Nephron (organoid): ENCODE measurements around the gene OTUB1.
"Not testable (repeated sequence)": the region's sequence is repeated elsewhere in the genome, so short reads cannot be mapped to it uniquely, and the experiment has no call there.

Source experiments
- H3K27ac Mint-ChIP-seq, 3 experiments: 2 replicates each; pipeline ENCODE4 v1.8.0; 2020; ENCODE audit warnings: mixed read lengths in 3 of 3, mild to moderate bottlenecking in 2 of 3, moderate library complexity in 1 of 3
- H3K27me3 Mint-ChIP-seq: 2 replicates; pipeline ENCODE4 v1.8.0; 2021; ENCODE audit warnings: low read depth, mild to moderate bottlenecking, moderate library complexity, mixed read lengths
- H3K36me3 Mint-ChIP-seq: 2 replicates; pipeline ENCODE4 v1.8.0; 2020; ENCODE audit warnings: low read depth, mixed read lengths
- H3K4me1 Mint-ChIP-seq: 2 replicates; pipeline ENCODE4 v1.8.0; 2020; ENCODE audit warnings: mixed read lengths
- H3K4me3 Mint-ChIP-seq, 3 experiments: 2 replicates each; pipeline ENCODE4 v1.8.0; 2020; ENCODE audit warnings: mild to moderate bottlenecking in 3 of 3, mixed read lengths in 3 of 3, moderate library complexity in 2 of 3
- H3K9me3 Mint-ChIP-seq: 2 replicates; pipeline ENCODE4 v1.8.0; 2020; ENCODE audit warnings: mixed read lengths
- CTCF ChIP-seq, 3 experiments: fragments of 200-600 bp; sonication (generic); IDR thresholded peaks; one replicate each; pipeline ENCODE4 v1.5.0; 2021; ENCODE audit warnings: antibody characterized with exemption in 3 of 3; ENCODE audit not compliant: unreplicated experiment in 3 of 3

Gene OTUB1

GRCh38 chr11:63970902-63971301, 15.3 kb upstream of the OTUB1 start:
- Mint-ChIP-seq H3K9me3 (no peaks in the 10 kb centered on the region), H3K27me3 (peaks cover 5% of the 10 kb centered on the region), H3K27ac (no peak overlapping the region), H3K4me1 (peaks cover 11% of the 10 kb centered on the region), H3K36me3 (no peaks in the 10 kb centered on the region), H3K4me3 (no peak overlapping the region)
- TF ChIP-seq CTCF (IDR thresholded peaks at IDR 0.05; ENCODE audit: unreplicated experiment in 3 of 3) = no peak

DNA sequence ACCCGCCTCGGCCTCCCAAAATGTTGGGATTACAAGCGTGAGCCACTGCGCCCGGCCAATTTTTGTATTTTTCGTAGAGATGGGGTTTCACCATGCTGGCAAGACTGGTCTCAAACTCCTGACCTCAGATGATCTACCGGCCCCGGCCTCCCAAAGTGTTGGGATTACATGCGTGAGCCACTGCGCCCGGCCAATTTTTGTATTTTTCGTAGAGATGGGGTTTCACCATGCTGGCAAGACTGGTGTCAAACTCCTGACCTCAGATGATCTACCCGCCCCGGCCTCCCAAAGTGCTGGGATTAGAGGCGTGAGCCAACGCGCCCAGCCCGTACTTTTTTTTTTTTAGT, 12.4 kb upstream of the OTUB1 start:
- peak overlapping the region; percentile 100 for H3K4me3 Mint-ChIP-seq

DNA sequence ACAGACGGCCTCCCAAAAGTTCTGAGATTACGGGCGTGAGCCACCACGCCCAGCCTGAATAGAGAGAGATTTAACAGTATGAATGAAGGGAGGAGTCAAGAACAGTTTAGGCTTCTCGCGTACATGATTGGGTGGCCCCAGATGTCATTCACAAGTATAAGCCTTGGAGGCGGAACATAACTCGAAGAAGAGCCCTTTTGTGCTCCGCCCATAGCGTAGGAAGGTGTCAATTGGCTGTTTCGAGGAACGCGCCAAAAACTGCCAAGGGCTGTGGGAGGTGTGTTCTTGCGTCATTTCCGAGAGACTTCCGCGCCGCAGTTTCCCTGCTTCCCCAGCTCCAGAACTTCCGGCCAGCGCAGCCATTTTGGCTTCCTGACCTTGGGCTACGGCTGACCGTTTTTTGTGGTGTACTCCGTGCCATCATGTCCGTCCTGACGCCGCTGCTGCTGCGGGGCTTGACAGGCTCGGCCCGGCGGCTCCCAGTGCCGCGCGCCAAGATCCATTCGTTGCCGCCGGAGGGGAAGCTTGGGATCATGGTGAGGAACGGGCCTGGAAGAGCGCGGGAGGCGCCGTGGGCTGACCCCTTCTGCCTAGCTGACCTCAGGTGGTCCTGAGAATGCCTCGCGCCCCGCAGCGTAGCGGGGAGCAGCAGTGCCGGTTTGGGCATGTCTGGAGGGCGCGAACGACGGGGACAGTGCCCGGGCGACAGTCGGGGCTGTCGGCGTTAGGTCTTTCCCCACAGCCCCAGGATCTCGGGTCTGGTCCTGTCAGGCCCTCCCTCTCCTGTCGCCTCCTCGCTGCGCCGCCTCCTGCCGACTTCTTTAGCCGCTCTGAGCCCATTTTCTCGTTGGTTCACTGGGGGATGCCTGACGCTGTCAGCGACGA, 11.7 kb upstream of the OTUB1 start, which contains the start of gene COX8A:
Gene COX8A, plus strand, starts transcription at position 362 of the 885 bp plus-strand sequence. Its CDS starts 61 bp downstream, at position 423.
- H3K27ac Mint-ChIP-seq = peak within 1 kb of the TSS; percentile 99 to 100 (median 99)
- H3K27me3 Mint-ChIP-seq = peaks cover 5% of the 10 kb centered on the region
- no peaks in the 10 kb centered on the region for H3K9me3 Mint-ChIP-seq
- peaks cover 26% of the 10 kb centered on the region for H3K4me1 Mint-ChIP-seq
- TF ChIP-seq CTCF (IDR thresholded peaks at IDR 0.05; ENCODE audit: unreplicated experiment in 3 of 3) = no peak
- peak within 1 kb of the TSS; percentile 100 for H3K4me3 Mint-ChIP-seq
- H3K36me3 Mint-ChIP-seq = peaks cover 8% of the 10 kb centered on the region

More for the DNA sequence above, 12.4 kb upstream of the OTUB1 start:
- not testable (repeated sequence) for H3K36me3 Mint-ChIP-seq, H3K27me3 Mint-ChIP-seq, H3K9me3 Mint-ChIP-seq
- Mint-ChIP-seq H3K27ac (peak overlapping the region; percentile 99 to 100 (median 99)), H3K4me1 (peaks cover 26% of the 10 kb centered on the region)

DNA sequence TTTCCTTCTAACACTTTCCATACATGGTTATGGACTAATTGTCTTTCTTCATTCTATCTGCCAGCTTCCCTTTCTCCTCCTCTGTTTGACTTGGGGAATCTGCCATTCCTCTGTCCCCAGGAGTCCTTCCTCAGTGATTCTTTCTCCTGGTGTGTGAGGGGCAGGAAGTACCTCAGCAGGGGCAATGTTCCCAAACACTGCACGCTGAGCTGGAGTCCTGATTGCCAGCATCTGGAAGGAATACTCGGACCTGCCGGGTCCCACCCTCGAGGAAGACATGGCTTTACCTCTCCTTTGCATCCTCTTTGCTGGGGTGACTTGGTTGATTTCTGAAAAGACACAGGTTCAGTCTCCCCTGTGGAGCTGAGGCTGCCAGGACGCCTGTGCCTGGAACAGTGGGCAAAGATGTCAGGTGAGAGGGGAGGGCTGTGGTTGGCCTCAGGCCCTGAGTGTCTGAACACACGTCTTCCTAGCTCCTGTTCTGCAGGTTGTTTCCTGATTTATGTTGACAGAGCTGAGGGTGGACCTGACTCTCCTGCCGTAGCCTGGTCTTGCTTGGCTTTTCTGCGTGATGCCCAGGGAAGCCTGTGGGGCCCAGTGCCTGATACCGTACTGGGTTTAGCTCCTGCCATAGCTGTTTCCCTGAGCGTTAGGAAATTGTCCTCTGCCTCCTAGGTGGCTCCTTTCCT, 7.5 kb upstream of the OTUB1 start:
- no peaks in the 10 kb centered on the region for H3K9me3 Mint-ChIP-seq
- H3K27me3 Mint-ChIP-seq = no peaks in the 10 kb centered on the region
- H3K4me3 Mint-ChIP-seq = peak overlapping the region; percentile 44 to 81 (median 46)
- no peak for TF ChIP-seq CTCF (IDR thresholded peaks at IDR 0.05; ENCODE audit: unreplicated experiment in 3 of 3)
- peaks cover 26% of the 10 kb centered on the region for H3K4me1 Mint-ChIP-seq
- peak overlapping the region in 1 of 3 experiments; percentile 35 for H3K27ac Mint-ChIP-seq
- peaks cover 8% of the 10 kb centered on the region for H3K36me3 Mint-ChIP-seq

GRCh38 chr11:63979426-63979825, 6.8 kb upstream of the OTUB1 start:
- Mint-ChIP-seq H3K9me3 (no peaks in the 10 kb centered on the region), H3K27me3 (no peaks in the 10 kb centered on the region), H3K27ac (no peak overlapping the region), H3K4me1 (peaks cover 21% of the 10 kb centered on the region), H3K36me3 (peaks cover 8% of the 10 kb centered on the region), H3K4me3 (no peak overlapping the region)
- TF ChIP-seq CTCF (IDR thresholded peaks at IDR 0.05; ENCODE audit: unreplicated experiment in 3 of 3) = no peak

- peaks cover 20% of the 10 kb centered on the region for H3K4me1 Mint-ChIP-seq
- TF ChIP-seq CTCF (IDR thresholded peaks at IDR 0.05; ENCODE audit: unreplicated experiment in 3 of 3) = no peak
- H3K9me3 Mint-ChIP-seq = no peaks in the 10 kb centered on the region
- peaks cover 18% of the 10 kb centered on the region for H3K36me3 Mint-ChIP-seq
- peak overlapping the region; percentile 86 to 97 (median 95) for H3K27ac Mint-ChIP-seq
- no peaks in the 10 kb centered on the region for H3K27me3 Mint-ChIP-seq
- peak overlapping the region; percentile 97 to 100 (median 99) for H3K4me3 Mint-ChIP-seq
Measured at GRCh38 chr11:63985812-63986155, 454 bp upstream of the OTUB1 start.
